D341Med (cell line): ENCODE data around the gene PRR15L.
"Not testable (repeated sequence)": the region's sequence is repeated elsewhere in the genome, so short reads cannot be mapped to it uniquely, and the experiment has no call there.

ENCODE experiments used
- DNase-seq: peaks from one replicate; pipeline ENCODE4 v3.0.0; 2012; ENCODE audit warnings: low spot score

The PRR15L gene

GRCh38 chr17:47935468-47935867 is 22.2 kb downstream of the PRR15L start:
- not testable (repeated sequence) for DNase-seq

GRCh38 chr17:47934856-47935255 is 22.8 kb downstream of the PRR15L start:
- DNase-seq = no peak

DNA sequence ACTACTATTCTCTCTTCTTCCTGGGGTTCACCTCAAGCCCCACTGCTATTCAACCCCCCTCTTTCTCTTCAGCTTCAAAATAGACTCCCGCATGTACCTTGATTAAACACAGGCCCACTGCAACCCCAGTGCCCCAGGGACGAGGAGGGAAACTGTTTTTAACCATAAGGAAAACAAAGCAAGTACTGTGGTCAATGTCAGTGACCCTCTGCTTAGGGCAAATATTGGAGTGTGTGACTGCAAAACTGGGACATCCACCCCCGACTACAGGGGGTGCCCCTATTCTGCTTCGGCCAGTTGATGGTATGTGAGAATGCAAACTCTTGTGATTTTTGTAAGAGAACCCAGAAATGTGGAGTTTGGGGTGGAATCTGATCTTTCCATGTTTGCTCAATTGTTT is 25.8 kb downstream of the PRR15L start:
- no peak for DNase-seq

DNA sequence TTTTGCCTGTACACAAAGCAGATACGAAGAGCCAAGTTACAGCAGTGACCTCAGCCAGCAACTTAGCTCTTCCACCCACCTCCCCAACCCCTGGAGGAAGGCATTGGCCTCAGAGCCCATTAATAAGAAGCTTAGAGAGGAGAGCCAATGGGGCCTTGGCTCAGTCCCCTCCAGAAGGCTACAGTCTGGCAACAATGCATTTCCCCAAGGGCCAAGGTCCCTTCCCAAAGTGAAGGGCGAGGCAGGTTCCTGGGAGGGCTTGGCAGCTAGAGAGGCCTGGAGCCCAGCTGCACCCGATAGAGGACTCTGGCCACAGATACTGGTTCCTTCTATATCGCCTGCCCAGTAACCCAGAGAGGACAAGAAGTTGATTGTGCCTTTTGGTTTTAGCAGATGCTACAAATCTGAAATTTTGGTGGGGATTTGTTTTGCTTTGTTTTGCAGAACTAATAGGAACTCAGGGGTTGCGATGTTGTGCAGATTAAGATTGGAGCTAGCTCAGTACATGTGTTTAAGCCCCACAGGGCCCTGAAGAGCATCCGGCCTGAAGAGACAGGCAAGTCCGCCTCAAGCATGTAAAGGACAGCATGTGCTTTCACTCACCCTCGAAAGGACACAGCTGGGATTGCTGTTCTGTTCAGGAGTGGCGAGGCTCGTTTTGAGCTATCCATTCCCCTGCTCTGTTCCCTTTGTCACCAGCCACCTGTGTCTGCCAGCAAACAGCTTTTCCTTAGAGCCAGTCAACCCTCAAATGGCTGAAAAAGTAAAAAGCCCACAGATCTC is 28.3 kb downstream of the PRR15L start:
- peak; percentile 67 for DNase-seq

- no peak for DNase-seq
These were observed 29.3 kb downstream of the PRR15L start for GRCh38 chr17:47928415-47928814.

DNA sequence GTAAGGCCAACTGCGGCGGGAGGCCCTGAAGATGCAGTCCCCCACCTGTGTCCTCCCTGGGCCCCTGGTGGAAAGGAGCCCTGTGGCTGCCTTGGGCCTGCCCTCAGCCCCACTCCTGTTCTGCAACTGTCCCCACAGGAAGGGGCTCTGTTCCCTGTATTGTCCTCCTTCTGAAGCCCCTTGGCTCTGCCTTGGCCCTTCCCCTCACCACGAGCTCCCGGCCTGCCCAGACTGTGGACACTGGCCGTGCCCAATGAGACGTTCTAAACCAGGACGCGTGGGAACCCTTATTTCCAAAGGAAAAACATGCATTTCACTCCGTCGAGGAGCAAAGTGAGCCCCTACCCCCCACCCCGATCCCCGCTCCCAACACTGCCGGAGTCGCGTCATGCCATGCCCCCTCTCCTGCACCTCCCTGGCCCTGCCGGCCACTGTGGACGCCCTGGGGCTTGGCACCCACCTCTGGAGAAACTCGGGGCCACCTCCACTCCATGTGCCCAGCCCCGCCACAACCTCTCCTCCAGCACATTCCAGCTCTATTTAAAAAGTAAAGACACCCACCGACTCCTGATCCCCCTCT is 29.8 kb downstream of the PRR15L start:
- DNase-seq = no peak

- no peak for DNase-seq
These were observed 32.0 kb downstream of the PRR15L start for GRCh38 chr17:47925678-47925988.

DNA sequence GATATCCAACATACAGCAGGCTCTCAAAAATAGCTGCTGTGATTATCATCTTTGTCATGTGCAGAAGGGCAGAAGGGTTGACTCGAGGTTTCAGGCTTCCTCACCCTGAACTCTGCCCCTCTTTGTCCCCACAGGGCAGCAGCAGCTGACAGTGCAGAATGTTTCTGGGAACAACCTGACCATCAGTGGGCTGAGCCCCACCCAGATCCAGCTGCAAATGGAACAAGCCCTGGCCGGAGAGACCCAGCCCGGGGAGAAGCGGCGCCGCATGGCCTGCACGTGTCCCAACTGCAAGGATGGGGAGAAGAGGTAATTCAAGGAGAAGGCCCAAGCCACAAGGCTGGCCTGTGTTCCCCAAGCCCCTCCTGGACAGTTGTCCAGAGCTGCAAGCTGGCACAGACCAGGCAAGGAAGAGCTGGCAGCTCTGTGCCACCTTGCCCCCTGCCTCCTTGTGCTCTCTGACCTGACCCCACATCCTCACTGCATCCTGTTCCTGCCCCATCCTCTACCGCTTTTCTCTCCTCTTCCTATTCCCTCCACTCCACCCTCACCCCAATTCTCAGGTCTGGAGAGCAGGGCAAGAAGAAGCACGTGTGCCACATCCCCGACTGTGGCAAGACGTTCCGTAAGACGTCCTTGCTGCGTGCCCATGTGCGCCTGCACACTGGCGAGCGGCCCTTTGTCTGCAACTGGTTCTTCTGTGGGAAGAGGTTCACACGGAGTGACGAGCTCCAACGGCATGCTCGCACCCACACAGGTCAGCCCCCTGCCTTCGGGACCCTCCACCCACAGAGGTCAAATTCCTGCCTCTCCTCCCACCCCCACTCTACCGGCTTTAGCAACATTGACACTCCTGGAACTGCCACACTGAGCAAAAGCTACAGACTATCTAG is 32.7 kb downstream of the PRR15L start:
- no peak for DNase-seq

GRCh38 chr17:47919889-47920288 is 37.8 kb downstream of the PRR15L start:
- DNase-seq = not testable (repeated sequence)

GRCh38 chr17:47918991-47919390 is 38.7 kb downstream of the PRR15L start:
- DNase-seq = no peak

DNA sequence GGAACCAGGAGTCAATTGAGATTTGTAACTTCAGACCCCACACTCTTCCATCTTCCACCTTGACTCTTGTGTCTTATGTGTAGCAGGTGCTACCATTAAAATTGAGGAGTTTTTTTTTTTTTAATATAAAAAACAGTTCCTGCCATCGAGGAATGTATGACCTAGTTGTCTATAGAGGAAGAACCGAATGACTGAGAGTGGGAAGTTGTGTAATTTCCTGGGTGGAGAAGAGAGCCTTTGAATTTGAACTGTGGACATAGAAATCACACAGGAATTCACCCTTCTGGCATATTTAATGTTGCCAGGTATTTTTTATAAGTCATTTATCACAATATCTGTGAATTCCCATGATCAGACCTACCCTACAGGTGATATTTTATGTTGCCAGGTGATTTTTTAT is 39.7 kb downstream of the PRR15L start:
- no peak for DNase-seq

- DNase-seq = no peak
These were observed 40.1 kb downstream of the PRR15L start for GRCh38 chr17:47917581-47917980.

- no peak for DNase-seq
These were observed 41.0 kb downstream of the PRR15L start for GRCh38 chr17:47916489-47917208.

GRCh38 chr17:47915776-47916398 is 41.8 kb downstream of the PRR15L start:
- no peak for DNase-seq

DNA sequence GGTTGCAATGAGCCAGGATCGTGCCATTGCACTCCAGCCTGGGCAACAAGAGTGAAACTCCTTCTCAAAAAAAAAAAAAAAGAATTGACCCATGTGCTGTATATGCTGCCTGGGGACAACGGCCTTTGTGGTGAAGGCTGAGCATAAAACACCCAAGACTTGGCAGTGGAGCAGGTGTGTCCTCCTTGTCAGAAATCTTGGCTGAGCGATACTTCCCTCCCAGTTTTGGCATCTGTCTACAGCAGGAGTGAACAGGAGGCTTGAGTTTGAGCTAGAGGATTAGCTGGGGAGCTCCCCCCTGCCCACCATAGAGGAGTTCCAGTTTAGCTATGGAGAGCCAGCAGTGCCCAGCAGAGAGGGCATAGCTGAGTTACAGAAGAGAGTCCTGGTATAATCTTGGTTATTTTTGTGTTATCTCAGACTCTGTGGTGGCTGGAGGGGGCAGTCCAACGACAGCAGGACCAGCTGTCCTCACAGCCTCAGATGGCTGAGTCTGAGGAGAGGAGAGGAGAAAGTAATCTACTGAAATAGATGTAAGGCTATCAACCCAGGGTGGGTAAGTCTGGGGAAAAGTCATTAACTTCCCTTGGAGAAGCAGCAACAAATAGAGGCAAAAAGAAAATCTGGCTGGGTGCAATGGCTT is 43.3 kb downstream of the PRR15L start:
- no peak for DNase-seq

DNA sequence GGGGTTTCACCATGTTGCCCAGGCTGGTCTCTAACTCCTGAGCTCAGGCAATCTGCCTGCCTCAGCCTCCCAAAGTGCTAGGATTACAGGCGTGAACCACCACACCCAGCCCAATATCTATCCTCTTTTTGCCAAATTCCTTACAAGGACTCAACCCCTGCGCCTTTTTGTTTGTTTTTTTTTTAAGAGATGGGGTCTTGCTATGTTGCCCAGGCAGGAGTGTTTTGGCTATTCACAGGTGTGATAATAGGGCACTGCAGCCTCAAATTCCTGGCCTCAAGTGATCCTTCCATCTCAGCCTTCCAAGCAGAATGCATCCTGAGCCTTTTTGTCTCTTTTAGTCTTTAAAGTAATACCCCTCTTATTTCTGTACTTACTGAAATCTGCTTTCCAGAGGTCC is 44.6 kb downstream of the PRR15L start:
- DNase-seq = no peak

DNA sequence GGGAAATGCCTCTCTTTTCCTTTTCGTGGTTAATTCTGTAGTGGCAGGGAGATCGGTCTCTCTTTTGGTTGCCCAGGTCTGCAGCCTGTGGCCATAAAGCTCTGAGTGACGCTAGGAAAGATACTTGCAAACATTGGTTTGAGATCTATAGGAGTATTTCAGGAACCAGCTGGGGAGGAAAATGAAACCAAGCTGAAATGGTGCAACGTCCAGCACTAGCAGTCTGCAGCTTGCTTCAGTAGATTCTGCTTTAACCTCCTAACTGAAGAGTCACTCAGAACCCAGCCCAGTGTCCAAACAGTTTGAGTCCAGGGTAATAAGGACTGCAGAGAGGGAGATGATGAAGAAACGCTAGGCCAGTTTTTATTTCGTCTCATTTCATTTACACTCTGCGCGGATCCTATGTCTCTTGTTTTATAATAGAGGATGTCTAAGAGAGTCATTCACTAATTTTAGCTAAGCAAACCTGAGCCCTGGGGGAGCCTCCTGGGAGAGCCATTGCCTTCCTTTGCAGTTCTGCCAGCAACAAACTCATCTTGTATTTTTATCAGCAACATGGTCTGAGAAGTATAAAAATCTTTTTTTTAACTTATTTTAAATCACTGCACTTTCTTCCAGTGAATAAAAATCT is 49.6 kb downstream of the PRR15L start:
- no peak for DNase-seq

- no peak for DNase-seq
These were observed 51.2 kb downstream of the PRR15L start for GRCh38 chr17:47906443-47906842.

GRCh38 chr17:47905221-47905733 is 52.4 kb downstream of the PRR15L start:
- DNase-seq = no peak

DNA sequence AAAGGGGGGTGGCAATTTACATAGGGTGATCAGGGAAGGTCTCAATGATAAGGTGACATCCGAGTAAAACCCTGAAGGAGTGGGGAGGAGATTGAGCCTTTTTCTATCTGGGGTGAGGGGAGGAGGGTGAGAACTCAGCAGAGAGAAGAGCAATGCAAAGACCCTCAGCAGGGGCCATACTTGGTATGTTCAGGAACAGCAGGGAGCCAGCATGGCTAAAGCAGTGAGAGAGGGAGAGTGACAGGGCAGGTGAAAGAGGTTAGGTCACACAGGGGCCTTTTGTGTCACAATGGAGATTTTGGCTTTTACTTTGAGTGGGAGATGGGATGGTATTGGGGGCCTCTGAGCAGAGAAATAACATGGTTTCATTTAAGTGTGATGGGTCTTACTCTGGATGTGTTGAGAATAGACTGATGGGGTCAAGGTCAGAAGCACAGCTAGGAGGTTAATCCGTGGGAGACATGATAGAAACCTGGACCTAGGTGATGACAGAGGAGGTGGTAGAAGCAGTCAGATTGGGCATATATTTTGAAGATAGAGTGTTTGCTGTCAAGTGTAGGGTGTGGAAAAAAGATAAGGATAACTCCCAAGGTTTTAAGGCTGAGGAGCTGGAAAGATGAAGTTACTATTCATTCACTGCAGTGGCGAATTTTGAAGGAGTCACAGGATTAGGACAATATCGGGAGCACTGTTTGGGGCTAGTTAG is 55.5 kb downstream of the PRR15L start:
- DNase-seq = no peak
